Activated naive CD4-positive, alpha-beta T cell treated with anti-CD3 and anti-CD28 coated beads, Interleukin-2, amount 10 ng/mL, durations not matched to agents 7 days and 5 days (primary cell): ENCODE measurements around the gene CERCAM.

Experiments used
- CTCF ChIA-PET: fragments of 350-600 bp; sonication (Branson Sonifier 250); formaldehyde crosslinking; loops from one replicate; lab custom pipeline; 2021; ENCODE audit warnings: antibody characterized with exemption; lab: Charles Lee
- DNase-seq: peaks from one replicate; pipeline ENCODE4 v3.0.0-alpha.2; 2020
- H3K27ac Mint-ChIP-seq: one replicate; pipeline ENCODE4 v1.8.0; 2021; ENCODE audit warnings: mild to moderate bottlenecking, moderate library complexity, mixed read lengths
- H3K27me3 Mint-ChIP-seq: one replicate; pipeline ENCODE4 v1.8.0; 2021; ENCODE audit warnings: mild to moderate bottlenecking, mixed read lengths
- H3K36me3 Mint-ChIP-seq: one replicate; pipeline ENCODE4 v1.8.0; 2021; ENCODE audit warnings: mixed read lengths
- H3K4me1 Mint-ChIP-seq: one replicate; pipeline ENCODE4 v1.8.0; 2021; ENCODE audit warnings: mixed read lengths
- H3K4me3 Mint-ChIP-seq: one replicate; pipeline ENCODE4 v1.8.0; 2021; ENCODE audit warnings: mild to moderate bottlenecking, moderate library complexity, mixed read lengths
- H3K9me3 Mint-ChIP-seq: one replicate; pipeline ENCODE4 v1.8.0; 2021; ENCODE audit warnings: mixed read lengths

Gene CERCAM

GRCh38 chr9:128479262-128479661 lies 58.6 kb downstream of the CERCAM start:
- no peaks in the 10 kb centered on the region for H3K9me3 Mint-ChIP-seq
- H3K27me3 Mint-ChIP-seq = no peaks in the 10 kb centered on the region
- no peak overlapping the region for H3K4me3 Mint-ChIP-seq
- no peaks in the 10 kb centered on the region for H3K4me1 Mint-ChIP-seq
- peaks cover 46% of the 10 kb centered on the region for H3K36me3 Mint-ChIP-seq
- H3K27ac Mint-ChIP-seq = no peak overlapping the region
- CTCF ChIA-PET = no interaction called here
- no peak for DNase-seq

- DNase-seq = no peak
- no peaks in the 10 kb centered on the region for H3K4me1 Mint-ChIP-seq
- H3K9me3 Mint-ChIP-seq = no peaks in the 10 kb centered on the region
- no peak overlapping the region for H3K27ac Mint-ChIP-seq
- H3K4me3 Mint-ChIP-seq = no peak overlapping the region
- CTCF ChIA-PET = interaction anchor here (0.6 kb wide), 1 partner anchor 17 kb away, joined by 3 read pairs; no protein-coding TSS in a partner anchor
- H3K36me3 Mint-ChIP-seq = peaks cover 48% of the 10 kb centered on the region
- no peaks in the 10 kb centered on the region for H3K27me3 Mint-ChIP-seq
Measured at GRCh38 chr9:128481561-128481960, 60.9 kb downstream of the CERCAM start.

- Mint-ChIP-seq H3K36me3 (peaks cover 54% of the 10 kb centered on the region), H3K9me3 (no peaks in the 10 kb centered on the region)
- CTCF ChIA-PET = interaction anchor here (0.6 kb wide), 1 partner anchor 18 kb away, joined by 3 read pairs; no protein-coding TSS in a partner anchor
Measured at GRCh38 chr9:128482186-128482585, 61.5 kb downstream of the CERCAM start.

GRCh38 chr9:128484686-128485413 lies 64.2 kb downstream of the CERCAM start:
- H3K27ac Mint-ChIP-seq = no peak overlapping the region
- H3K27me3 Mint-ChIP-seq = no peaks in the 10 kb centered on the region
- H3K4me1 Mint-ChIP-seq = no peaks in the 10 kb centered on the region
- H3K36me3 Mint-ChIP-seq = peaks cover 49% of the 10 kb centered on the region
- no peak for DNase-seq
- H3K9me3 Mint-ChIP-seq = no peaks in the 10 kb centered on the region
- CTCF ChIA-PET = interaction anchor here (0.7 kb wide), 1 partner anchor 190 kb away, joined by 3 read pairs; no protein-coding TSS in a partner anchor
- no peak overlapping the region for H3K4me3 Mint-ChIP-seq

More at GRCh38 chr9:128482186-128482585, 61.5 kb downstream of the CERCAM start:
- Mint-ChIP-seq H3K4me3 (no peak overlapping the region), H3K27me3 (no peaks in the 10 kb centered on the region), H3K4me1 (no peaks in the 10 kb centered on the region), H3K27ac (no peak overlapping the region)
- no peak for DNase-seq

- CTCF ChIA-PET = interaction anchor here (0.7 kb wide), 1 partner anchor 190 kb away, joined by 3 read pairs; no protein-coding TSS in a partner anchor
- H3K36me3 Mint-ChIP-seq = peaks cover 50% of the 10 kb centered on the region
- no peaks in the 10 kb centered on the region for H3K4me1 Mint-ChIP-seq
Measured at GRCh38 chr9:128485414-128485855, 64.8 kb downstream of the CERCAM start.

GRCh38 chr9:128486201-128486600 lies 65.5 kb downstream of the CERCAM start:
- Mint-ChIP-seq H3K9me3 (no peaks in the 10 kb centered on the region), H3K27me3 (no peaks in the 10 kb centered on the region), H3K27ac (no peak overlapping the region), H3K4me3 (no peak overlapping the region), H3K4me1 (no peaks in the 10 kb centered on the region), H3K36me3 (peaks cover 52% of the 10 kb centered on the region)
- CTCF ChIA-PET = no interaction called here
- DNase-seq = no peak

More at GRCh38 chr9:128485414-128485855, 64.8 kb downstream of the CERCAM start:
- DNase-seq = no peak
- no peak overlapping the region for H3K4me3 Mint-ChIP-seq
- no peaks in the 10 kb centered on the region for H3K9me3 Mint-ChIP-seq
- H3K27me3 Mint-ChIP-seq = no peaks in the 10 kb centered on the region
- no peak overlapping the region for H3K27ac Mint-ChIP-seq
